SK-N-MC (cell line): ENCODE measurements around the gene ATP8B3.

Experiments used
- EZH2 ChIP-seq: fragments of 200-600 bp; sonication (generic); IDR thresholded peaks from one replicate; pipeline ENCODE4 v1.6.1; 2017; ENCODE audit warnings: antibody characterized with exemption
- POLR2AphosphoS5 ChIP-seq: IDR thresholded peaks from 2 replicates; pipeline ENCODE4 v1.6.1; 2012; ENCODE audit warnings: mild to moderate bottlenecking, low read depth, low read length, borderline replicate concordance

DNA sequence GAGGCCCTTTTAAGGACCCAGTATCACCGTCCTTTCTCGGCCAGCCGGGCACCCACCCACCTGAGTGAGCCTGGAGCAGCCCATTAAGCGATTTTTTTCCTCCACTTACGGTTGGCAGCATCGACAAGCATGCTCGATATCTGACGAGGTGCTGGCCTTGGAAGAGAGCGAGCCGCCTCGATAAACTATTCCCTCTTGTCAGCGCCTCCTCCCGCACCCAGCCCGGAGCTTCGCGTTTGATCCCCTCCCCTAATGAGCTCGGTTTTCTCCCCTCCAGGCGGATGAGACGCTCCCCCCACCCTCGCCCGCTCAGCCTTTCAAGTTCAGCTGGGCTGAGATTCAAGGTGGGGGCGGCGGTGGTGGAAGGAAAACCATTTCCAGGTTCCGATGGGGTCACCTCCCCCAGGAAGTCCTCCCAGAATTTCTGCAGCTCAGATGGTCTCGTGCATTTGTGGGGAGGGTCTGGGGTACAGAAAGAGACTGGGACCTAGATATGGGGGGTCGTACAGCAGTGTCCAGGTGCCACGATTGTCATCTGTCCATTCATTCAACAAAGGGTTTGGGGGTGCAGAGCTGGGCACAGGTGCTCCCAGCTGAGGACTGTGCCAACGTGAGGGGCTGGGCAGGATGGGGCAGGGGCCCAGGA lies 77.6 kb downstream of the ATP8B3 start:
- TF ChIP-seq POLR2AphosphoS5 (no peak), EZH2 (no peak)
